Testis (tissue), 3 donors: Measurements from ENCODE around the gene APOBEC2. TPM values are rescaled to one million over a fixed set of nuclear protein-coding genes. Genes with fewer than 3 reads are reported as not detected.

ENCODE experiments used
- DNase-seq: peaks from one replicate; pipeline ENCODE4 v3.0.0-alpha.2; 2019
- H3K27ac ChIP-seq, 2 donors: fragments of 200-600 bp; sonication (generic); one replicate each; pipeline ENCODE4 v1.5.1; 2019
- H3K27me3 ChIP-seq: fragments of 200-600 bp; sonication (generic); one replicate; pipeline ENCODE4 v1.5.1; 2019
- H3K36me3 ChIP-seq: fragments of 200-600 bp; sonication (generic); one replicate; pipeline ENCODE4 v1.5.1; 2017; ENCODE audit warnings: low read depth; ENCODE audit errors: missing control alignments
- H3K4me1 ChIP-seq: fragments of 200-600 bp; sonication (generic); one replicate; pipeline ENCODE4 v1.5.1; 2019
- H3K4me3 ChIP-seq, 2 donors: fragments of 200-600 bp; sonication (generic); one replicate each; pipeline ENCODE4 v1.5.1; 2017 to 2019
- H3K9me3 ChIP-seq: fragments of 200-600 bp; sonication (generic); one replicate; pipeline ENCODE4 v1.5.1; 2017
- POLR2A ChIP-seq: fragments of 450-650 bp; IDR thresholded peaks from one replicate; pipeline ENCODE4 v1.6.1; 2017; ENCODE audit warnings: antibody characterized with exemption, mild to moderate bottlenecking, moderate library complexity
- WGBS, 2 donors: methylation state at CpG; one replicate each; pipeline ENCODE4 v1.1.5; 2018; 5-methylcytosine and 5-hydroxymethylcytosine counted together
- intact Hi-C: fragments of 100-400 bp; cut with DNase I; formaldehyde crosslinking; loops from one replicate; pipeline ENCODE4 v1.15.1; 2023; ENCODE audit warnings: low total_unique reads
- polyA plus RNA-seq: library from polyadenylated mRNA; stranded (reverse); fragments of 350-450 nt; fragmentation: Illumina TruSeq; extraction: RNeasy Lipid Tissue Mini Kit (QIAGEN cat#74804); gene quantifications from one replicate; pipeline ENCODE4 v1.2.3, GENCODE V29; 2014; ENCODE audit warnings: low read depth, low replicate concordance; ENCODE audit not compliant: insufficient read depth
- total RNA-seq, 2 donors: library from RNA; depleted of rRNA; stranded (reverse); fragments of >200 nt; gene quantifications; one replicate each; pipeline ENCODE4 v1.2.3, GENCODE V29; 2016
- TF ChIP-seq, protein P1 (sequence below), 3 experiments: fragments of 450-650 bp in 2 of 3; fragments of 200-600 bp in 1 of 3; sonication (generic) in 1 of 3; IDR thresholded peaks; one replicate each; pipeline ENCODE4 v1.5.1; 2016 to 2019; ENCODE audit warnings: antibody characterized with exemption in 3 of 3, mild to moderate bottlenecking in 2 of 3, moderate library complexity in 1 of 3

Gene APOBEC2
- total and polyA plus RNA-seq, 3 donors from 2014 or later: 0.87 to 8.5 (median 1.2) TPM

DNA sequence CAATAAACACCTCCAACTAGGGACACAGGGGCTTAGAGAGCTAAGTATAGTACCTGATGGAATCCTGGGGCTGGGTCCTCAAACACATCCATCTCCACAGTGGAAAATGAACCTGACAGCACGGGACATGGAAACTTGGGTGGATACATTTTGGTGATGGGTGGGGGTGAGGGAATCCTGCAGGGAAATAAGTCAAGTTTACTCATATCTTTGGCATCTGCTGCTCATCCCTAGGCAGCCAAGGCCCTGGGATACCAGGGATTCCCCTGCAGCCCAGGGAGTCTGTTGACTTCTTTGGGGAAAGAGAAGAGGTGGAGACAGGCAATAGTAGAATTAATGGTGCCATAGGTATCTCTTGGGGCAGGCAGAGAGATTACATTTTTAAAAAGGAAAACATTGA, 6.6 kb downstream of the APOBEC2 start:
- 81 to 97% methylated on average over 1 of the region's 1 CpG for WGBS, 2 donors
- TF ChIP-seq, protein P1, sequence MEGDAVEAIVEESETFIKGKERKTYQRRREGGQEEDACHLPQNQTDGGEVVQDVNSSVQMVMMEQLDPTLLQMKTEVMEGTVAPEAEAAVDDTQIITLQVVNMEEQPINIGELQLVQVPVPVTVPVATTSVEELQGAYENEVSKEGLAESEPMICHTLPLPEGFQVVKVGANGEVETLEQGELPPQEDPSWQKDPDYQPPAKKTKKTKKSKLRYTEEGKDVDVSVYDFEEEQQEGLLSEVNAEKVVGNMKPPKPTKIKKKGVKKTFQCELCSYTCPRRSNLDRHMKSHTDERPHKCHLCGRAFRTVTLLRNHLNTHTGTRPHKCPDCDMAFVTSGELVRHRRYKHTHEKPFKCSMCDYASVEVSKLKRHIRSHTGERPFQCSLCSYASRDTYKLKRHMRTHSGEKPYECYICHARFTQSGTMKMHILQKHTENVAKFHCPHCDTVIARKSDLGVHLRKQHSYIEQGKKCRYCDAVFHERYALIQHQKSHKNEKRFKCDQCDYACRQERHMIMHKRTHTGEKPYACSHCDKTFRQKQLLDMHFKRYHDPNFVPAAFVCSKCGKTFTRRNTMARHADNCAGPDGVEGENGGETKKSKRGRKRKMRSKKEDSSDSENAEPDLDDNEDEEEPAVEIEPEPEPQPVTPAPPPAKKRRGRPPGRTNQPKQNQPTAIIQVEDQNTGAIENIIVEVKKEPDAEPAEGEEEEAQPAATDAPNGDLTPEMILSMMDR (IDR thresholded peaks at IDR 0.05): no peak
- no peak for TF ChIP-seq POLR2A
- no peaks in the 10 kb centered on the region for H3K36me3 ChIP-seq
- H3K4me1 ChIP-seq: no peaks in the 10 kb centered on the region
- intact Hi-C loops: no loop called here
- no peaks in the 10 kb centered on the region for H3K27me3 ChIP-seq
- DNase-seq: no peak
- H3K4me3 ChIP-seq: no peak overlapping the region
- H3K27ac ChIP-seq: no peak overlapping the region
- H3K9me3 ChIP-seq: no peaks in the 10 kb centered on the region

DNA sequence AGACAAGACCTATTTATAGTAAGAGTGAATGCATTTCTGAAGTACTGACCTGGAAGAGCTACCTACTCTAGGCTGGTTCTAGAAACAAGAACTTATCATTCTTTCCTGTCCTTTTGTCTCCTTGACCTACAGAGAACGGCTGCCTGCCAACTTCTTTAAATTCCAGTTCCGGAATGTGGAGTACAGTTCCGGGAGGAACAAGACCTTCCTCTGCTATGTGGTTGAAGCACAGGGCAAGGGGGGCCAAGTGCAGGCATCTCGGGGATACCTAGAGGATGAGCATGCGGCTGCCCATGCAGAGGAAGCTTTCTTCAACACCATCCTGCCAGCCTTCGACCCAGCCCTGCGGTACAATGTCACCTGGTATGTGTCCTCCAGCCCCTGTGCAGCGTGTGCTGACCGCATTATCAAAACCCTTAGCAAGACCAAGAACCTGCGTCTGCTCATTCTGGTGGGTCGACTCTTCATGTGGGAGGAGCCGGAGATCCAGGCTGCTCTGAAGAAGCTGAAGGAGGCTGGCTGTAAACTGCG, 8.3 kb downstream of the APOBEC2 start:
- WGBS, 2 donors: 76 to 80% methylated on average over 9 to 13 of the region's 13 CpGs
- H3K36me3 ChIP-seq: no peaks in the 10 kb centered on the region

GRCh38 chr6:41062056-41062455, 9.1 kb downstream of the APOBEC2 start:
- Histone ChIP-seq H3K27me3 (no peaks in the 10 kb centered on the region), H3K9me3 (no peaks in the 10 kb centered on the region), H3K36me3 (no peaks in the 10 kb centered on the region), H3K27ac (no peak overlapping the region), H3K4me3 (no peak overlapping the region), H3K4me1 (peaks cover 7% of the 10 kb centered on the region)
- no peak for DNase-seq
- intact Hi-C loops: no loop called here
- WGBS, 2 donors: 53 to 85% methylated on average over 1 of the region's 1 CpG
- TF ChIP-seq, protein P1 (IDR thresholded peaks at IDR 0.05): no peak
- TF ChIP-seq POLR2A: no peak

More for the DNA sequence above, 8.3 kb downstream of the APOBEC2 start:
- no peak overlapping the region for H3K4me3 ChIP-seq
- intact Hi-C loops: no loop called here
- no peaks in the 10 kb centered on the region for H3K9me3 ChIP-seq
- no peak for DNase-seq
- TF ChIP-seq, protein P1 (IDR thresholded peaks at IDR 0.05): no peak
- TF ChIP-seq POLR2A: no peak
- peaks cover 4% of the 10 kb centered on the region for H3K4me1 ChIP-seq
- no peak overlapping the region for H3K27ac ChIP-seq
- no peaks in the 10 kb centered on the region for H3K27me3 ChIP-seq

DNA sequence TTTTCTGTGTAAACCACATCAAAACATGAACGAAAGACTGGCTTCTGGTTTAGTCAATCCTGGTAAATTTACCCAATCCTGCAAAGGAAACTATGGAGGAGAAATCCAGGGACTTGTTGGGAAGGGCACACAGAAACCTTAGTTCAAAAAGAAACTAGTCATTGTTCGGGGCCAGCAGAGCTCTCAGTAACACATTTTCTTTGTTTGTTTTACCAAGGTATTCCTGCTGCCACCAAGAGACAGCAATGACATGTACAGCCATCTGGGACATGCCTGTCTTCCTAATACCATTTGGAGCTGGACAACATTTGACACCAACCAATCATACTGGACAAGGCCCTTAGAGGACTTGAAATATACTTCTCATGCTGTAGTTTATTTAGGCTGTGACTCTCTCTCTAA, 10.9 kb downstream of the APOBEC2 start:
- Histone ChIP-seq H3K36me3 (no peaks in the 10 kb centered on the region), H3K9me3 (no peaks in the 10 kb centered on the region), H3K27ac (no peak overlapping the region), H3K27me3 (no peaks in the 10 kb centered on the region), H3K4me1 (peaks cover 7% of the 10 kb centered on the region), H3K4me3 (no peak overlapping the region)
- WGBS, 2 donors: 84 to 88% methylated on average over 2 of the region's 2 CpGs
- no peak for TF ChIP-seq POLR2A
- TF ChIP-seq, protein P1 (IDR thresholded peaks at IDR 0.05): no peak
- intact Hi-C loops: no loop called here
- no peak for DNase-seq

GRCh38 chr6:41064841-41065240, 11.8 kb downstream of the APOBEC2 start:
- Histone ChIP-seq H3K4me1 (peaks cover 7% of the 10 kb centered on the region), H3K4me3 (no peak overlapping the region), H3K27ac (no peak overlapping the region), H3K9me3 (no peaks in the 10 kb centered on the region), H3K27me3 (no peaks in the 10 kb centered on the region), H3K36me3 (no peaks in the 10 kb centered on the region)
- intact Hi-C loops: no loop called here
- TF ChIP-seq, protein P1 (IDR thresholded peaks at IDR 0.05): no peak
- no peak for TF ChIP-seq POLR2A
- WGBS, 2 donors: 68 to 78% methylated on average over 5 of the region's 5 CpGs
- no peak for DNase-seq
